CD4-positive, alpha-beta T cell treated with Interleukin-10 for 1 hour (primary cell): ENCODE measurements around the gene PVALEF.

Experiments
- DNase-seq: peaks from one replicate; pipeline ENCODE4 v3.0.0-alpha.2; 2020

Gene PVALEF

DNA sequence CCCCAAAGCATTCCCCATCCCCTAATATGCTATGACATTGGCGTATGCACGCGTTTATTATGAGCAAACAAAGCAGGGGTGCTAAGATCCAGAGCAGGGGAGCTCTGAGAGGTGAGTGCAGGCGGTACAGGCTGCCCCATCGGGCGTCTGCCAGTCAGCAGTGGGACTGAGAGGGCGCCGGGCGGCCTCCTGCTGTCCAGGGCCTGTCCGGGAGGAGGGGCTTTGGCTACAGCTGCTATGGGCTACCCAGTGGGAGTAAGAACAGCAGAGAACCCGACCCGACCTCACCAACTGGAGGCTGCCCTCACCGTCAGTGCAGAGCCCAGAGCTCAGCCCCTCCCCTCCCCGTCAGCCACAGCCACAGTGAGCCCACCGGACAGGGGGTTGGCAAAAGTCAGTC lies 19.2 kb downstream of the PVALEF start:
- no peak for DNase-seq

GRCh38 chr17:81186203-81186602 lies 20.9 kb downstream of the PVALEF start:
- DNase-seq = no peak

GRCh38 chr17:81187120-81187519 lies 21.8 kb downstream of the PVALEF start:
- DNase-seq = no peak

DNA sequence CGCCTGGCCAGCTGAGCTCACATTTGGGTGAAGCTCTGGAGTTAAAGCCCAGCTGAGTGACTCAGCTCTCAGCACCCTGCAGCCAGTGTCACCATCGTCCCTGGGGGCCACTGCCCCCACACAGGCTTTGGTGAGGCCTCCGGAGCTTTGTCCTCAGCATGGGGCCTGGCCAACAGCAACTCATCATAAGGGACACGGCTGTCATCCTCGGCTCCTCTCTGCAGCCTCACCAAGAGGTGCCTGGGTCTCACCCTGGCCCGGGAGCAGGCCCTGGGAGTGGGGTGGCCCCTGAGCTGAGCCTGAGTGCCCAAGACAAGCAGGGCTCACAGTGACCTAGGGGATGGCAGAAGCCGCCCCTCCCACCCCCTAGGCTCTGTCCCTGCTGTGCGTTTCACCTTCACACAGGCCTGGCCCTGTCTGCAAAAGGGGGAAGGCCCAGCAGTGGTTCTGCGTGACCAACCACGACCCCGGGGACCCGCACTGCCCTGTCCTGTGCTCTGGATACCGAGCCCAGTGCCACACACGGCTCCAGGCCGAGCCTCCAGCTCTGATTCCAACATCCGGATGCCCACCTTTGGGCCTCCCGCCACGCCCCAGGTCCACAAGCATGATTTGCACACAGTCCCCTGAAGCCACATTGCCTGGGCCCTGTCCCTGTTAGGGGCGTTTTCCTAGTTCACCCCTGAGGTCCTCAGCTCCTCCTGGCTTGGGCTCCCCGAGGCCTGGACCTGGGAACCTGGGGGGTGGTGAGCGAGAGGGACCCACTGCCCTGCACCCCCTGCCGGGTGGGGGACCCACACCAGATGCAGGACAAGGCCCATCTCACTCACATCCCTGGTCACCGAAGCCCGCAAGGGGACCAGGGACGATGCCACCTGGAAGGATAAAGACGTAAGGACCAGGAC lies 22.5 kb downstream of the PVALEF start:
- DNase-seq = no peak

DNA sequence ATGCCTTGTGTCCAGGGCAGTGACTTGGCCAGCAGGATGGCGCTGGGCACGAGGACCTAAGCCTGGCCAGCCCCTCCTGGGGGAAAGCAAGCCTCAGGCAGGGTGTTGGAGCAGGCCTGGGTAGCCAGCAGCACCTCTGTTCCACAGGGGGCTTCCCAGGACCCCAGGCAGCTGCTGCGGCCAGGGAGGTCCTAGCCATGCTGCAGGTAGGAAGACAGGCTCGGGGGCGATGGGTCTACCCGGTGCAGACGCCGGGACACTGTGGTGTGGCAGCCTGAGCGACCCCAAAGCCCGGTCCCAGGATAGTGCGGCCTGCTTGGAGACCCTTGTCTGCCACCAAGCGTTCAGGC lies 23.2 kb downstream of the PVALEF start:
- DNase-seq = no peak

GRCh38 chr17:81189016-81189415 lies 23.7 kb downstream of the PVALEF start:
- no peak for DNase-seq

DNA sequence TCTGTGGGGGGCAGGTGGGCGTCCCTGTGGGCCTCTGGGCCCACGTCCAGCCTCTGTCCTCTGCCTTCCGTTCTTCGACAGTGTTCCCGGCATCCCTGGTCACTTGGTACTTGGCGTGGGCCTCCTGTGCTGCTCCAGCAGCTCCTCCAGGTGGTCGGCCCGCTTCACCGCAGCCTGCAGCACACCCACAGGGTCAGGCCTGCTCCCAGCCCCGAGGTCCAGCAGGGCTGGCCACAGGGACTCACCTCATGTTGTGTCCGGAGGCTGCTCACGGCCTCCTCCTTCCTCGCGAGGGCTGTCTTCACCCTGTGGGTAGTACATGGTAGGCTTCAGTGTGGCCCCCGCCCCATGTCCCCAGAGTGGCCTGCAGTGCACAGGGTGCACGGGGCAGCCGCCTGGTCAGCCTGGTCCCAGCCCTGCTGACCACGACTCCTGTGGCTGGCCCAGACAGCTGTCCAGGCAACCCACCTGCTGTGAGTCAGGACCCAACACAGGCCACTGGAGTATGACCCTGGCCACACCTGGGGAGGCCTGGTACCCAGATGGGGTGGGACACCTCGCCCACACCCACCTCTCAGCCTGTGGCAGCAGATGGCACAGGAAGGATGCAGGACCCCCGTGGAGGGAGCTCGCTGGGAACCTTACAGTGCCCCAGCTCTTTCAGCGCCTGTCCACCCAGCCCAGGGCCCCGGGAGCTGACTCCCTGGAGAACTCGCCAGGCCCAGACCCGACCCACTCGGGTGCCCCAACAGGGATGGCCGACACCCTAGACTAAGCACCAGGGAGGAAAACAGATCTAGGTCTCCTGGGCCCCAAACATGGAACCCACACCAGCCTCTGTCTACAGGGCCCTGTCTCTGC lies 24.6 kb downstream of the PVALEF start:
- DNase-seq = no peak

DNA sequence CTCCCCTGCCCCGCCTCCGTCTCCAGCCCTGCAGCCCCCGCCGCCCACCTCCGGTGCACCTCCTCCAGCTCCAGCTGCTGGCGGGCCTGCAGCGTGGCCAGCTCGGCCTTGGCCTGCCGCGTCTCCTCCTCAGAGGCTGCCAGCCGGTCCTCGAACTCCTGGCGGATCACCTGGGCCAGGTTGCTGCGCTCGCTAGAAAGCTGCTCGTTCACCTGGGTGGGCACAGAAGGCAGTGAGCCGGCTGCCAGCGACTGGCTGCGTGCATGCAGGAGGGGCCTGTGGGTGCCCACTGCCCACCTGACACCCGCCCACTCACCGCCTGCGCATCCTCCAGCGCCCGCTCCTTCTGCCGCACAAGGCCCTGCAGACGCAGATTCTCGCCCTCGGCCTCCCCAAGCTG lies 25.3 kb downstream of the PVALEF start:
- DNase-seq = no peak

DNA sequence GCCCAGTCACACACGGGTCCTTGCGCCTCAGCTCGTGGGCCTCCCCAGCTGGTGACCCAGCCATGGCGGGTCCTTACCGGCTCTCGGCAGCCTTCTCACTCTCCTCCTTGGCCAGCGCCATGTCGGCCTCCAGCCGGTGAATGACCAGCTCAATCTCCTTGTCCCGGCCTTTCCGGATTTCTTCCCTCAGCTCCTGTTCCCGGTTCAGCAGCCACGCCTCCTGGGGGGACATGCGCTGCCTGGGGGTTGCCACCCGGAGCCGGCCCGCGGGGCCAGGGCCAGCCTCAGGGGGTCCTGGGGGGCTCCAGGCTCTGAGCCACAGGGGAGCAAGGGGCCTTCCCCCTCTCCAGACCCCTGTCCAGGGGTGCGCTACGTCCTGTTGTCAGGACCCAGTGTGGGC lies 25.8 kb downstream of the PVALEF start:
- DNase-seq = no peak

- DNase-seq = no peak
Measured at GRCh38 chr17:81191646-81192045, 26.3 kb downstream of the PVALEF start.

- no peak for DNase-seq
Measured at GRCh38 chr17:81192386-81193050, 27.2 kb downstream of the PVALEF start.

DNA sequence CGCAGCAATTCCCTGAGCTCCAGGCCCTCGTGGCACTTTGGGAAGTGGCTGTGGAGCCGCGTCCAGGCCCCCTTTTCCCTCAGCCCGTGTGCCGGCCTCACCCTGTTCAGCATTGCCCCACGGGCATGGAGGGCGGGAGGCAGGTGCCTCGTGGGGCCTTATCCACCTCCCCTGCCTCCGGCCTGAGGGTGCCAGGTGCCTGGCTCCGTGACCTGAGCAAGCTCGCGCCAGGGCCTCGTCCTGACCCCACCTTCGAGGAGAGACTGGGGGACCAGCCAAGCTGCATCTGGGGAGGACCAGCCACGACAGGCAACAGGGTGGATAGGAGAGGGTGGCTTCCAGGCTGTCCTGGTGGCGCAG lies 27.7 kb downstream of the PVALEF start:
- DNase-seq = no peak

DNA sequence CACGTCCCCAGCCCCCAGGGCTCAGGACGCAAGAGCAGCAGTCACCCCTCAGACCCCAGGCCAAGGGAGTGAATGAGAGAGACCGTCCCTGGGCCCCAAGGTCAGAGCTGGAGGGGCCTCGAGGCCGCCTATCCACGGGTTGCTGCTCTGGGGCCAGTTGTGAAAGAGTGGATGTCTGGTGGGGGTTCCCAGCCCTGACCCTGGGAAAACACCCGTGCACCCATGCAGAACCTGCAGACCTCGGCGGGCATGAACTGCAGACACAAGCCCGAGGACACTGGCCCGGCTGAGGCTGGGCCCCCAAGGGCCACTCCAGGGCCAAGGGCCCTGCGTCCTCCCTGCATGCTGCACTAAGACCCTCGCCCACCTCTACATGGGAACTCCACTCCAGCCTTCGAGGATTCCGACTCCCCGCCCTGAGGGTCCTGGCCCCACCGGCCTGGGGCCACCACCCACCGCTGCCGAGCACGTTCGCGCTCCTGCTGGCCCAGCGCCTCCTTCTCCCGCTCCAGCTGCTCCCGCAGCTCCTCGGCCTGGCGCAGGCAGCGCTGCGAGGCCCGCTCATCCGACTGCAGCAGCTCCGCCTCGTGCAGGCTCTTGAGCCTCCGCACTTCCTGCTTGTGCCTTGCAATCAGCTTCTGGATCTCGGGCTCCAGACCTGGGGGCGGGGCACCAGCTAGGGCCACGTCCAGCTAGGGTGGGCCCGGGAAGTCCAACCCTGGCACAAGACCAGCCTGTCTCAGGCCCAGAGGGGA lies 28.3 kb downstream of the PVALEF start:
- no peak for DNase-seq

DNA sequence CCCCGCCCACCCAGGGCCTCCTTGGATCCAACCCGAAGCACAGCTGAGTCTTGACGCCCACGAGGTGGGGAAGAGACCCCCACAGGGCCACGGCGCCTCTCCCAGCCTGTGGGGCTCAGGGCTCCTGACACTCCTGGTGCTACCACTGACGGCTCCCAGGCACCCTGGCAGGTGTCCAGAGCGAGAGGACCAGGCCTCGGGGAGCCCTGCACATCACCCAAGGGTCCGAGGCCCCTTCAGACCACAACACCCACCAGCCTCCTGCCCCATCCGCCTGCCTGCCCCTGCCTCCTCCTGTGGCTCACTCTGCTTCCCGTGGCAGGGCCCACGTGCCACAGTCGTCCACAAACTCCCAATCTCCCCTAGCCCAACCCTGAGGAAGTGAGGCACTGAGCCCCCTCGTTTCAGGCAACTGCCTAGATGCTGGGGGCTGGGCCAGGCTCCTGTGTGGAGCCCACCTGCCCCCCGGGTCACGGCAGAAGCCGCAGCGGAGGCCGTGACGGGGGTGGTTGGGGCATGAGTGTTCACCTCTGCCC lies 29.0 kb downstream of the PVALEF start:
- no peak for DNase-seq

- no peak for DNase-seq
Measured at GRCh38 chr17:81194941-81195901, 29.9 kb downstream of the PVALEF start.

- no peak for DNase-seq
Measured at GRCh38 chr17:81195941-81196495, 30.7 kb downstream of the PVALEF start.

- no peak for DNase-seq
Measured at GRCh38 chr17:81196505-81197408, 31.4 kb downstream of the PVALEF start.

DNA sequence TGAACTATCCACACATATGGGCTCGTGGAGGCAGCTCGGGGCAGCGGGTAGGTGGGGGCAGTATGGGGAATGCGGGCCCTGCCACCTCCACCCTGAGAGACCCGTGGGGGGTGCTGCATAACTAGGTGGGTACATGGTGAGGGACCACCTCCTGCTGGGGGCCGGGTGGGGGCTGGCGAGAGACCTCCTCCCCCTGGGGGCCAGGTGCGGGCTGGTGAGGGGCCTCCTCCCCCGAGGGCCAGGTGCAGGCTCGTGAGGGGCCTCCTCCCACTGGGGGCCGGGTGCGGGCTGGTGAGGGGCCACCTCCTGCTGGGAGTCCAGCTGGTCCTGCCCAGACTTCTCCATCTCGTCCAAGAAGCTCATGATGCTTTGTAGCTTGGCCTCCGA lies 32.1 kb downstream of the PVALEF start:
- DNase-seq = no peak

GRCh38 chr17:81197831-81198490 lies 32.7 kb downstream of the PVALEF start:
- DNase-seq = no peak
